GM18511 (cell line): Measurements from ENCODE around the gene L1CAM.

Source experiments
- ATAC-seq: cut with Tn5 transposase; IDR thresholded peaks from one replicate; pipeline ENCODE4 v1.9.1; 2021; ENCODE audit warnings: mild to moderate bottlenecking, moderate library complexity; ENCODE audit not compliant: unreplicated experiment

Gene L1CAM

DNA sequence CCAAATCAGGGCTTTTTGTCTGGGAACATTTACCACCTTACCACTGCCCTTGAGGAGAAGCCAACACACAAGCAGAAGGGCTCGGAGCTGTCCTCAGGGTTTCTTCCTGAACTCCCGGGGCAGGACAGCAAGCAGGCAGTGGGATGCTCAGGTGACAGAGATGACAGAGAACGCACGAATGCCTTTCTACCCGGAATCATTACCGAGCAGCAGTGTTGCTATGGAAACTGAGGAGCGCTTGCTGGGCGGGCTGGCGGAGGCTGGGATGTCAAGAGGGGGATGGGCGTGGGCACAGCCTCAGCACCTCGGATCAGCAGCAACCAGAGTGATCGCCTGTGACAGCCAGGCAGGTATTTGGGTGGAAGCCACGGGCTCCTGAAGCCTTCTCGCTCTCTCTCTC lies 73.8 kb downstream of the L1CAM start:
- no peak for ATAC-seq
